ENCODE measurements around the gene RBP2. TPM values are rescaled to one million over a fixed set of nuclear protein-coding genes. Genes with fewer than 3 reads are reported as not detected.

The RBP2 gene
- total RNA-seq, 1 experiment from 2014 or later: not detected

GRCh38 chr3:139499536-139499935 lies 23.2 kb upstream of the RBP2 start:
- intact Hi-C loops (cut with micrococcal nuclease; ENCODE audit: unreplicated experiment): no loop called here
- ChIA-PET POLR2A (ENCODE audit: unreplicated experiment) (interaction anchor here (0.5 kb wide), 1 partner anchor 713 kb away, joined by 6 read pairs; no protein-coding TSS in a partner anchor), CTCF (no interaction called here)
- Histone ChIP-seq H3K4me1 (replicated peaks; ENCODE audit: insufficient read depth) (0 out of 2 replicates have a peak, but pooled peaks cover 7% of the 10 kb centered on the region), H3K27ac (no peak overlapping the region), H3K4me2 (no peak overlapping the region), H3K79me2 (ENCODE audit: low read depth) (no peaks in the 10 kb centered on the region), H3K36me3 (ENCODE audit: low read depth) (no peaks in the 10 kb centered on the region), H2AFZ (no peak overlapping the region), H3K27me3 (ENCODE audit: insufficient read depth, low read depth) (no peaks in the 10 kb centered on the region), H3K9me2 (ENCODE audit: insufficient read depth) (no peaks in the 10 kb centered on the region), H4K20me1 (ENCODE audit: insufficient read depth) (no peaks in the 10 kb centered on the region), H3K9me3 (ENCODE audit: insufficient read depth, low read depth) (no peaks in the 10 kb centered on the region), H3K4me3 (no peak overlapping the region), H3F3A (ENCODE audit: insufficient read depth, low read depth) (no peaks in the 10 kb centered on the region)
- no peak for TF ChIP-seq CTCF (conservative IDR thresholded peaks at IDR 0.05)
- TF ChIP-seq EZH2 (IDR thresholded peaks at IDR 0.05; ENCODE audit: low read depth): no peak
- BruUV-seq (replicated peaks): no TSS peak
- DNase-seq: no peak

- Histone ChIP-seq H3K27me3 (ENCODE audit: insufficient read depth, low read depth) (no peaks in the 10 kb centered on the region), H3K79me2 (ENCODE audit: low read depth) (no peaks in the 10 kb centered on the region), H3K9me3 (ENCODE audit: insufficient read depth, low read depth) (no peaks in the 10 kb centered on the region), H3K27ac (no peak overlapping the region), H3F3A (ENCODE audit: insufficient read depth, low read depth) (no peaks in the 10 kb centered on the region), H3K4me1 (replicated peaks; ENCODE audit: insufficient read depth) (peaks cover 9% of the 10 kb centered on the region), H3K4me2 (no peak overlapping the region), H2AFZ (no peak overlapping the region), H3K36me3 (ENCODE audit: low read depth) (no peaks in the 10 kb centered on the region), H4K20me1 (ENCODE audit: insufficient read depth) (no peaks in the 10 kb centered on the region), H3K4me3 (no peak overlapping the region), H3K9me2 (ENCODE audit: insufficient read depth) (no peaks in the 10 kb centered on the region)
- ChIA-PET POLR2A (ENCODE audit: unreplicated experiment) (interaction anchor here (0.6 kb wide), 1 partner anchor 75 kb away, joined by 3 read pairs; no protein-coding TSS in a partner anchor), CTCF (no interaction called here)
- intact Hi-C loops (cut with micrococcal nuclease; ENCODE audit: unreplicated experiment): no loop called here
- TF ChIP-seq CTCF (conservative IDR thresholded peaks at IDR 0.05) (no peak), EZH2 (IDR thresholded peaks at IDR 0.05; ENCODE audit: low read depth) (no peak)
- DNase-seq: no peak
- no TSS peak for BruUV-seq (replicated peaks)
Observed at GRCh38 chr3:139493826-139494385, 17.6 kb upstream of the RBP2 start.

- TF ChIP-seq EZH2 (IDR thresholded peaks at IDR 0.05; ENCODE audit: low read depth) (no peak), CTCF (conservative IDR thresholded peaks at IDR 0.05) (no peak)
- Histone ChIP-seq H3K4me3 (no peak overlapping the region), H3K9me3 (ENCODE audit: insufficient read depth, low read depth) (no peaks in the 10 kb centered on the region), H2AFZ (no peak overlapping the region), H3K4me1 (replicated peaks; ENCODE audit: insufficient read depth) (peaks cover 9% of the 10 kb centered on the region), H3K36me3 (ENCODE audit: low read depth) (no peaks in the 10 kb centered on the region), H3F3A (ENCODE audit: insufficient read depth, low read depth) (no peaks in the 10 kb centered on the region), H3K4me2 (no peak overlapping the region), H3K9me2 (ENCODE audit: insufficient read depth) (no peaks in the 10 kb centered on the region), H4K20me1 (ENCODE audit: insufficient read depth) (no peaks in the 10 kb centered on the region), H3K79me2 (ENCODE audit: low read depth) (no peaks in the 10 kb centered on the region), H3K27ac (no peak overlapping the region), H3K27me3 (ENCODE audit: insufficient read depth, low read depth) (no peaks in the 10 kb centered on the region)
- CTCF ChIA-PET: no interaction called here
- POLR2A ChIA-PET (ENCODE audit: unreplicated experiment): no interaction called here
- no TSS peak for BruUV-seq (replicated peaks)
- no peak for DNase-seq
- intact Hi-C loops (cut with micrococcal nuclease; ENCODE audit: unreplicated experiment): no loop called here
Observed at GRCh38 chr3:139491966-139492365, 15.7 kb upstream of the RBP2 start.
